ENCODE data around the gene ABI3.
"Not testable (repeated sequence)": the region's sequence is repeated elsewhere in the genome, so short reads cannot be mapped to it uniquely, and the experiment has no call there.

Gene ABI3

GRCh38 chr17:49180303-49180702 is 30.2 kb upstream of the ABI3 start:
- peak; percentile 48 for DNase-seq
- in situ Hi-C loops (cut with HindIII; ENCODE audit: low pct_ligation_motif_present, low sequenced_read_pairs): no loop called here
- H3K4me3 ChIP-seq (ENCODE audit: low read depth, low read length): no peak overlapping the region
- no peak overlapping the region for H3K27ac ChIP-seq
- peak; percentile 89 for TF ChIP-seq CTCF (IDR thresholded peaks at IDR 0.05; ENCODE audit: low read depth, low read length, missing control alignments)
- no peaks in the 10 kb centered on the region for H3K36me3 ChIP-seq (replicated peaks)
- H3K27me3 ChIP-seq (replicated peaks): no peaks in the 10 kb centered on the region

DNA sequence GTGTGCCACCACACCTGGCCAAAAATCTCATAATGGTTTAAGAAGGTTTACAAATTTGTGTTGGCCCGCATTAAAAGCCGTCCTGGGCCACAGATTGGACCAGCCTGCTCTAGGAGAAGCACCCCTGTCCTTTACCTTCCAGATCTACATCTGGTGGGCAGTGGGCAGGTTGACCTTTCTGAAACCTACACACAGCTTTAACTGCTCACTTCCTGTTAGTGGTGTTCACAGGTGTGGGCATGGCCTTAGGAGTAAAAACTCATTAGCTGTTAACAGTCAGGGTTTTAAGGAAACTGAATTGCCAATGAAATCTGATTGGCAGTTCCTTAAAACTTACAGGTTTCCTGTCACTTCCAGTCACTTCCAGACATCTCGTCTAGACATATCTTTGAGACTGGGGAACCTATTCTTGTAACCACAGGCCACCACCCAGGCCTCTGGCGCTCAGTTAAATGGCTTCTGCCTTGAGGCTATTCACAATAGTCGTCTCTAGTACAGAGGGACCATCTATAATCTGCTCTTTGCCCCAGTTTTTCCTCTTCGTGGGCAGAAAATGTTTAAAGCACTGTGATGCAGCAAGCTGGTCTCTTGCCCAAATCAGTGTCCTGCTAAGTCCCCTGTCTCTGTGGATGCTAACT is 29.4 kb upstream of the ABI3 start:
- H3K36me3 ChIP-seq (replicated peaks): no peaks in the 10 kb centered on the region

DNA sequence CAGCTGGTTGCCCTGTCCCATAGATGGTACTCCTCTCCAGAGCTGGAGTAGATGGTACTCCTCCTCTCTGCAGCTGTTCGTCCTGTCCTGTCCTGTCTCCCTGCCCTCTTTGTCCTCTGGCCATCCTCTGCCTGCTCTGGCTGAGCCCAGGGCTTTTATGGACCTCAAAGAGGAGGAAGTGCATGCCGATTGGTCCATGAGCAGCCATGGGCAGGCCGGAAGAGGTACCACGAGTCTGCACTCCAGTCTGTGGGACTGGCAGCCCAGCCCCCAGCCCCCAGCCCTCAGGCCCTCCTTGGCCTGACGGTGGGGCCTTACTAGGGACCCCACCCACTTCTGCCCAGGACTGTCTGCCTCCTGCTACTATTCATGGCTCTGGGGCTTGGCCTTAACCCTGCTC is 27.2 kb upstream of the ABI3 start:
- DNase-seq: no peak

More for the DNA sequence above, 29.4 kb upstream of the ABI3 start:
- no peaks in the 10 kb centered on the region for H3K27me3 ChIP-seq (replicated peaks)
- no peak overlapping the region for H3K4me3 ChIP-seq (ENCODE audit: low read depth, low read length)
- TF ChIP-seq CTCF (IDR thresholded peaks at IDR 0.05; ENCODE audit: low read depth, low read length, missing control alignments): no peak
- in situ Hi-C loops (cut with HindIII; ENCODE audit: low pct_ligation_motif_present, low sequenced_read_pairs): no loop called here
- no peak for DNase-seq
- no peak overlapping the region for H3K27ac ChIP-seq

GRCh38 chr17:49183801-49184200 is 26.7 kb upstream of the ABI3 start:
- no peak for TF ChIP-seq CTCF (IDR thresholded peaks at IDR 0.05; ENCODE audit: low read depth, low read length, missing control alignments)
- H3K27me3 ChIP-seq (replicated peaks): no peaks in the 10 kb centered on the region

More for the DNA sequence above, 27.2 kb upstream of the ABI3 start:
- Histone ChIP-seq H3K27me3 (replicated peaks) (no peaks in the 10 kb centered on the region), H3K4me3 (ENCODE audit: low read depth, low read length) (no peak overlapping the region), H3K27ac (no peak overlapping the region), H3K36me3 (replicated peaks) (no peaks in the 10 kb centered on the region)
- in situ Hi-C loops (cut with HindIII; ENCODE audit: low pct_ligation_motif_present, low sequenced_read_pairs): no loop called here
- no peak for TF ChIP-seq CTCF (IDR thresholded peaks at IDR 0.05; ENCODE audit: low read depth, low read length, missing control alignments)

DNA sequence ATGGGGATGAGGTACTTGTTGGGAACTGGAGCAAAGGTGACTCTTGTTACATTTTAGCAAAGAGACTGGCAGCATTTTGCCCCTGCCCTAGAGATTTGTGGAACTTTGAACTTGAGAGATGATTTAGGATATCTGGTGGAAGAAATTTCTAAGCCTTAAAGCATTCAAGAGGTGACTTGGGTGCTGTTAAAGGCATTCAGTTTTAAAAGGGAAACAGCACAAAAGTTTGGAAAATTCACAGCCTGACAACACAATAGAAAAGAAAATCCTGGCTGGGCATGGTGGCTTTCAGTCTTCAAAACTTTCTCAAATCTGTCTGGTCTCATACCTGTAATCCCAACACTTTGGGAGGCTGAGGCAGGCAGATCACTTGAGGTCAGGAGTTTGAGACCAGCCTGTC is 26.0 kb upstream of the ABI3 start:
- H3K36me3 ChIP-seq (replicated peaks); H3K27me3 ChIP-seq (replicated peaks); DNase-seq; H3K4me3 ChIP-seq (ENCODE audit: low read depth, low read length); H3K27ac ChIP-seq; in situ Hi-C loops (cut with HindIII; ENCODE audit: low pct_ligation_motif_present, low sequenced_read_pairs): not testable (repeated sequence)

More at GRCh38 chr17:49183801-49184200, 26.7 kb upstream of the ABI3 start:
- Histone ChIP-seq H3K36me3 (replicated peaks) (no peaks in the 10 kb centered on the region), H3K4me3 (ENCODE audit: low read depth, low read length) (no peak overlapping the region), H3K27ac (no peak overlapping the region)
- in situ Hi-C loops (cut with HindIII; ENCODE audit: low pct_ligation_motif_present, low sequenced_read_pairs): no loop called here
- no peak for DNase-seq

GRCh38 chr17:49185381-49185780 is 25.1 kb upstream of the ABI3 start:
- H3K4me3 ChIP-seq (ENCODE audit: low read depth, low read length); in situ Hi-C loops (cut with HindIII; ENCODE audit: low pct_ligation_motif_present, low sequenced_read_pairs); H3K36me3 ChIP-seq (replicated peaks); DNase-seq; H3K27ac ChIP-seq; H3K27me3 ChIP-seq (replicated peaks): not testable (repeated sequence)

DNA sequence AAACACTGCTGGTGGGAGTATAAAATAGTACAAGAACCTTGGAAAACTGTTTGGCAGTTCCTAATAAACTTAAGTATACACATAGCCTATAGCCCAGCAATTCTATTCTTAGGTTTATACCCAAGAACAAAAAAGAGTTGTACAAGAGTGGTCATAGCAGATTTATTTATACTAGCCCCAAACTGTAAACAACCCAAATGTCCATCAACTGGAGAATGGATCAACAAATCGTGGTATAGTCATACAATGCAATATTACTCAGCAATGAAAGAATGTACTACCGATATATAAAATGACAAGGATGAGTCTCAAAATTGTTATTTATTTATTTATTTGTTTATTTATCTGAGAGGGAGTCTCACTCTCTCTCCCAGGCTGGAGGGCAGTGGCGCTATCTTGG is 23.2 kb upstream of the ABI3 start:
- H3K27me3 ChIP-seq (replicated peaks): no peaks in the 10 kb centered on the region
- in situ Hi-C loops (cut with HindIII; ENCODE audit: low pct_ligation_motif_present, low sequenced_read_pairs): no loop called here
- no peak overlapping the region for H3K4me3 ChIP-seq (ENCODE audit: low read depth, low read length)
- DNase-seq: no peak
- H3K27ac ChIP-seq: no peak overlapping the region
- no peaks in the 10 kb centered on the region for H3K36me3 ChIP-seq (replicated peaks)
- no peak for TF ChIP-seq CTCF (IDR thresholded peaks at IDR 0.05; ENCODE audit: low read depth, low read length, missing control alignments)
